ENCODE results near the gene NPEPPS. TPM values are rescaled to one million over a fixed set of nuclear protein-coding genes. Genes with fewer than 3 reads are reported as not detected.
A peak's percentile ranks its signal among the peaks of the same experiment; 100 is the strongest.
"Not testable (repeated sequence)": the region's sequence is repeated elsewhere in the genome, so short reads cannot be mapped to it uniquely, and the experiment has no call there.

The NPEPPS gene
- total RNA-seq: 125 and 132 TPM in 2 replicates

DNA sequence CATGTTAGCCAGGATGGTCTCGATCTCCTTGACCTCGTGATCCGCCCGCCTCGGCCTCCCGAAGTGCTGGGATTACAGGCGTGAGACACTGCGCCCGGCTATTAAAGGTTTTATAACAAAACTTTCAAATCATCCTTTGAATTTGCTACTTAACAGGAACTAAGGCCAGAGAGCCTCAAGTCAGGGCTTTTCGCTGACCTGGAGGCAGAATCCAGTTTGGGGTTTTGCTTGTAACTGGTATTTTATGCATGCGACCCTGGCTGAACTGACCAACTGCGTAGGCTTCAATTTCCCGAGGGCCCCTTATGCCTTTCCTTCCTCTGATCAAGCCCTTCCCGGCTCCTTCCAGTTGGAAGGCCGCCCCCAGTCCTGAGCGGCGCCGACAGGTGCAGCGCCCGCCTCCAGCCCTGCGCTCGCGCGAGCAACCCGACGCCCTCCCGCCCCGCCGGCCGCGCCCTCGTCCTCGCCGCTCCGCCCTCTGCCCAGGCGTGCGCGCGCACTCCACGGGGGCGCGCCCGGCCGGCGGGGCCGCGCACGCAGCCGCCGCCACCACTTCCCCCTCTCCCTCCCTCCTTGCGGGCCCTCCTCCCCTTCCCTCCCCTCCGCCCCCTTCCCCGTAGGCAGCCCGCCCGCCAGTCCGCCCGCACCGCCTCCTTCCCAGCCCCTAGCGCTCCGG is at the start of gene NPEPPS:
TSS of gene NPEPPS (plus strand) at position 552 of the 676 bp plus-strand sequence. CDS start 193 bp downstream, outside the sequence.
- H3K4me1 Mint-ChIP-seq (ENCODE audit: low read depth); H3K9me3 Mint-ChIP-seq; H3K27me3 Mint-ChIP-seq (ENCODE audit: low read depth); intact Hi-C loops (cut with micrococcal nuclease): not testable (repeated sequence)
- peak; percentile 81 for DNase-seq (ENCODE audit: low spot score)
- Mint-ChIP-seq H3K36me3 (ENCODE audit: low read depth) (peaks cover 16% of the 10 kb centered on the region), H3K27ac (peak within 1 kb of the TSS; percentile 91), H3K4me3 (ENCODE audit: low read depth) (peak within 1 kb of the TSS; percentile 96)

GRCh38 chr17:47491841-47492212 is 39.1 kb upstream of the NPEPPS start:
- peak overlapping the region; percentile 94 for H3K27ac Mint-ChIP-seq
- intact Hi-C loops (cut with micrococcal nuclease); H3K36me3 Mint-ChIP-seq (ENCODE audit: low read depth); H3K27me3 Mint-ChIP-seq (ENCODE audit: low read depth); H3K4me1 Mint-ChIP-seq (ENCODE audit: low read depth); H3K9me3 Mint-ChIP-seq; DNase-seq (ENCODE audit: low spot score): not testable (repeated sequence)
- peak overlapping the region; percentile 97 for H3K4me3 Mint-ChIP-seq (ENCODE audit: low read depth)

DNA sequence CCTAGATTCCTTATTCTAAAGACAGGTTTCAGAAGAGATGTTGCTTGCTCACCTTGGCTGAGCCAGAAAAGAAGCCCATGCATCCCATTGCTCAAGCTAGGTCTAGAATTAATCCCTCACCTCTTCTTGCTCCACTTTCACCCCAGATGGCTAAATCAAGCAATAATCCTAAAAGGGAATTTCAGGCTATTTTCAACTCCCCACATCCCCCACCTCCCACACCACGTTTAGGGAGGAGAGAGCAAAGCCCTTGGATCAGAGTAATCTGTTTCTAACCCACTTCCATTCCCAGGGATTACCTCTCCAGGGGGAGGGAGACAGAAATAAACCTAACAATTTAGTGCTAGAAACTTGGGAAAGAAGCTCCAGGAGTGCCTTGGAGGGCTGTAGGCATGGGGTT is 31.8 kb upstream of the NPEPPS start:
- H3K4me3 Mint-ChIP-seq (ENCODE audit: low read depth); intact Hi-C loops (cut with micrococcal nuclease); H3K27ac Mint-ChIP-seq; H3K27me3 Mint-ChIP-seq (ENCODE audit: low read depth); H3K9me3 Mint-ChIP-seq; H3K36me3 Mint-ChIP-seq (ENCODE audit: low read depth); DNase-seq (ENCODE audit: low spot score): not testable (repeated sequence)
- H3K4me1 Mint-ChIP-seq (ENCODE audit: low read depth): peaks cover 12% of the 10 kb centered on the region

DNA sequence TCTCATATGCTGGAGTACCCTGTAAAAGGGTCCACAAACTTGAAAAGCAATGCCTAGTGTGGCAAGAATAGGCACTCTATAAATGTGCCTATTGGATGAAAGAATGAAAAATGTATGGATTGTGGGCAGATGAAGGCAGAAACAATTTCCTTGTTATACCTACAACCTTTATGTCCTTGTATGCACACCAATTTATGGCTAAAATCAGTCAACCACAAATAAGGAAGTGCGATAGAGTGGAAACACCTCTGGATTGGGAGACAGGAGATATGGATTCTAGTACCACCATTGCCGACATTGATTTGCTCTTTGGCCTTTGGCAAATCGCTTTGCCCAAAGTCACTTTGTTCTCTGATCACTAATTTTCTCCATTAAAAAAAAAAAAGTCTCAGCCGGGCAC is 31.4 kb upstream of the NPEPPS start:
- peaks cover 13% of the 10 kb centered on the region for H3K4me1 Mint-ChIP-seq (ENCODE audit: low read depth)
- H3K27ac Mint-ChIP-seq; H3K27me3 Mint-ChIP-seq (ENCODE audit: low read depth); intact Hi-C loops (cut with micrococcal nuclease); H3K4me3 Mint-ChIP-seq (ENCODE audit: low read depth); DNase-seq (ENCODE audit: low spot score); H3K9me3 Mint-ChIP-seq; H3K36me3 Mint-ChIP-seq (ENCODE audit: low read depth): not testable (repeated sequence)

DNA sequence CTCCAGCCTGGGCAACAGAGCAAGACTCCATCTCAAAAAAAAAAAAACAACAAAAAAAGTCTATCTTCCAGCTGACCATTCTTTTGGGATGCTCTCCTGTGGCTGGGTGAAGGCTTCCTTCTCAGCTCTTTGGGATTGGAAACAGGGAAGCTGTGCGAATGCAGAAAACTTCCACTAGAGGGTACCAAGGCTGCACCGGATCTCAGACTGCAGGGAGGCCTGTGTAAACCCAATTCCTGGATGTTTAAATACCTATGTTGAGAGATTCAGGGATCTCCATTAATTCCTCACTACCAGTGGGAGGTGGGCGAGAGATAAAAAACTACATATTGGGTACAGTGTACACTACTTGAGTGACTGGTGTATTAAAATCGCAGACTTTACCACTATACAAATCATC is 30.3 kb upstream of the NPEPPS start:
- peaks cover 13% of the 10 kb centered on the region for H3K4me1 Mint-ChIP-seq (ENCODE audit: low read depth)
- peak overlapping the region; percentile 60 for H3K27ac Mint-ChIP-seq
- H3K36me3 Mint-ChIP-seq (ENCODE audit: low read depth); H3K4me3 Mint-ChIP-seq (ENCODE audit: low read depth); H3K9me3 Mint-ChIP-seq; DNase-seq (ENCODE audit: low spot score); H3K27me3 Mint-ChIP-seq (ENCODE audit: low read depth): not testable (repeated sequence)
- intact Hi-C loops (cut with micrococcal nuclease): loop anchor here (10.0 kb wide), 1 partner anchor 114 kb away; no protein-coding TSS in a partner anchor

DNA sequence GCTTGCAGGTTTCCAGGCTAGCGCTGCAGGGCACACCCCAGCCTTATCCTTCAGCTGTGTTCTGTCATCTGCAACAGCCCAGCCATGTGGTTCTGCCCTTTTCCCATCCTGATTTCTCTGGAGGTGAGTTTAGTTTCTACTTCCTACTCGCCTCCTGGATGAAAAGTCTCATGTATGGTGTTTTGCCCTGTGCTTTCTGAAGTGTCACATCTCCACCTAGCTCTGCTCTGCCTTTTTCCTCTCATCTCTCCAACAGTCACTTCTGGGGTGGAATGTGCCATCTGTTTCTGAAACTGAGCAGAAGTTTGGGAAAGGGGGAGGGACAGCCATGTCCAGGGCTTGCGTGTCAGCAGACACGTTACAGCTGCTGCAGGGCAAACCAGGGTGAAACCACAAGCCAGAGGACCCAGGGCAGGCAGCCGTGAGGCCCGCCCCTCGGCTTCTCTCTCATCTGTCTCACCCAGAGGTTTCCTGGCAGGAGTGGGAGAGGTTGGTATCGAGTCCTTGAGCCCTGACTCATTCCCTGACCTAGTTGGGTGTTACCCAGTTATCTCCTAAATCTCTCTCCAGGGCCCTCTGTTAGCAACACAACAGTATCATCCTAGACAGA is 28.7 kb upstream of the NPEPPS start:
- not testable (repeated sequence) for H3K27me3 Mint-ChIP-seq (ENCODE audit: low read depth); H3K36me3 Mint-ChIP-seq (ENCODE audit: low read depth); H3K9me3 Mint-ChIP-seq; DNase-seq (ENCODE audit: low spot score)
- intact Hi-C loops (cut with micrococcal nuclease): loop anchor here (10.0 kb wide), 1 partner anchor 113 kb away; no protein-coding TSS in a partner anchor
- Mint-ChIP-seq H3K4me1 (ENCODE audit: low read depth) (peaks cover 13% of the 10 kb centered on the region), H3K4me3 (ENCODE audit: low read depth) (peak overlapping the region; percentile 61), H3K27ac (peak overlapping the region; percentile 83)

GRCh38 chr17:47502776-47503455 is 28.0 kb upstream of the NPEPPS start:
- H3K9me3 Mint-ChIP-seq: not testable (repeated sequence)
- intact Hi-C loops (cut with micrococcal nuclease): loop anchor here (10.0 kb wide), 1 partner anchor 112 kb away; no protein-coding TSS in a partner anchor

DNA sequence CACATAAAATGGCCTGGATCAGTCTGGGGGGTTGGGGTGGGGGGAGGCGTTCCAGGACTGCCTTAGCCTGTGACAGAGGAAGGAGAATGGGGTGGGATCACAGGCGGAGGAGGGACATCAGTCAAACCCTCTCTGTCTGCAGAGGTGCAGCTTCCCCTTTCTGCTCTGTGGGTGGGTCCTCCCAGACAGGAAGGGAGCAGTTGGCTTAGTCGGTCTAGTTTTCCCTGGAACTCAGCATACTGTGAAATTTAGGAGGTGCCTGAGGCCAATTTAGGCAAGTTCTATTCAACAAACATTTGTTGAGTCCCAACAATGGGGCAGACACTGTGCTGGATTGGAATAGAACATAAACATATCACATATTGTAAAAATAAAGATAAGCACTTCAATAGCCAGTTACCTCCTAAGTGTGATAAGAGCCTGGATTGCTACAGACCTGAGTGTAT is 19.2 kb upstream of the NPEPPS start:
- H3K4me1 Mint-ChIP-seq (ENCODE audit: low read depth); DNase-seq (ENCODE audit: low spot score); H3K4me3 Mint-ChIP-seq (ENCODE audit: low read depth); H3K36me3 Mint-ChIP-seq (ENCODE audit: low read depth); H3K27me3 Mint-ChIP-seq (ENCODE audit: low read depth); H3K9me3 Mint-ChIP-seq; H3K27ac Mint-ChIP-seq; intact Hi-C loops (cut with micrococcal nuclease): not testable (repeated sequence)

More at GRCh38 chr17:47502776-47503455, 28.0 kb upstream of the NPEPPS start:
- DNase-seq (ENCODE audit: low spot score); H3K27me3 Mint-ChIP-seq (ENCODE audit: low read depth); H3K36me3 Mint-ChIP-seq (ENCODE audit: low read depth); H3K4me3 Mint-ChIP-seq (ENCODE audit: low read depth): not testable (repeated sequence)
- peaks cover 13% of the 10 kb centered on the region for H3K4me1 Mint-ChIP-seq (ENCODE audit: low read depth)
- peak overlapping the region; percentile 64 for H3K27ac Mint-ChIP-seq

DNA sequence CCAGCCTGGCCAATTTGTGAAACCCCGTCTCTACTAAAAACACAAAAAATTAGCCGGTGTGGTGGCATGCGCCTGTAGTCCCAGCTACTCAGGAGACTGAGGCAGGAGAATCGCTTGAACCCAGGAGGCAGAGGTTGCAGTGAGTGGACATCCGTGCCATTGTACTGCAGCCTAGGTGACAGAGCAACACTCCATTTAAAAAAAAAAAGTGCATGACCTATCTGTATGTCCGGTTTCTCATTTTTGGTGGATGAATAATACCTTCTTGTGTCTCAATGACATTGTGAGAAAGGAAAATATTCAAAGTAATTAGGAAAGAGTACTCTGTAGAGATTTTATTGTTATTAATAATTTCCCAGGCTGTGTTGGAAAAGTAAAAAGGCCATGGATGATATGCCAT is 17.6 kb upstream of the NPEPPS start:
- intact Hi-C loops (cut with micrococcal nuclease); DNase-seq (ENCODE audit: low spot score); H3K27ac Mint-ChIP-seq; H3K4me3 Mint-ChIP-seq (ENCODE audit: low read depth); H3K4me1 Mint-ChIP-seq (ENCODE audit: low read depth); H3K9me3 Mint-ChIP-seq; H3K27me3 Mint-ChIP-seq (ENCODE audit: low read depth); H3K36me3 Mint-ChIP-seq (ENCODE audit: low read depth): not testable (repeated sequence)

- H3K27ac Mint-ChIP-seq; H3K27me3 Mint-ChIP-seq (ENCODE audit: low read depth); H3K36me3 Mint-ChIP-seq (ENCODE audit: low read depth); DNase-seq (ENCODE audit: low spot score); H3K4me1 Mint-ChIP-seq (ENCODE audit: low read depth); H3K4me3 Mint-ChIP-seq (ENCODE audit: low read depth); intact Hi-C loops (cut with micrococcal nuclease); H3K9me3 Mint-ChIP-seq: not testable (repeated sequence)
Observed at GRCh38 chr17:47518880-47519279, 12.0 kb upstream of the NPEPPS start.

GRCh38 chr17:47519365-47519764 is 11.5 kb upstream of the NPEPPS start:
- not testable (repeated sequence) for H3K27me3 Mint-ChIP-seq (ENCODE audit: low read depth)

DNA sequence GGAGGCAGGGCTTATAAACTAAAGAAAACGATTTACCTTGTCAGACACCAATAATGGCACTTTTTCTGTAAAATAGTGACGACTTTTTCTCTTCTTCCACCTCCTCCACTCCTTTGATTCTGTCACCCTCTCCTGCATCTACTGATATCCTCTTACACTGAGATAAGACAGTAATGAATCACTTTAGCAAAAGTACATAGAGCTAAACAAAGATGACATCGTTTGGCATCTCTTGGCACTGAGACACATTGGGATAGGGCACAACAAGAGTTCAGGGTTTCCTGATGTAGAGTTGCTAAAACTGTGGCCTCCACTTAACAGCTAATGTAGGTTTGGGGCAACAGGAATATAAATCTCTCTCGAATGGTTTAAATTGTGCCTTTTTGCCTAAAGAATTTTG is 10.6 kb upstream of the NPEPPS start:
- H3K9me3 Mint-ChIP-seq; H3K27me3 Mint-ChIP-seq (ENCODE audit: low read depth); intact Hi-C loops (cut with micrococcal nuclease); H3K4me1 Mint-ChIP-seq (ENCODE audit: low read depth); H3K27ac Mint-ChIP-seq; DNase-seq (ENCODE audit: low spot score); H3K36me3 Mint-ChIP-seq (ENCODE audit: low read depth); H3K4me3 Mint-ChIP-seq (ENCODE audit: low read depth): not testable (repeated sequence)

More at GRCh38 chr17:47519365-47519764, 11.5 kb upstream of the NPEPPS start:
- H3K9me3 Mint-ChIP-seq; H3K4me3 Mint-ChIP-seq (ENCODE audit: low read depth); H3K36me3 Mint-ChIP-seq (ENCODE audit: low read depth); DNase-seq (ENCODE audit: low spot score); H3K4me1 Mint-ChIP-seq (ENCODE audit: low read depth); intact Hi-C loops (cut with micrococcal nuclease); H3K27ac Mint-ChIP-seq: not testable (repeated sequence)

GRCh38 chr17:47521434-47521833 is 9.5 kb upstream of the NPEPPS start:
- H3K36me3 Mint-ChIP-seq (ENCODE audit: low read depth); intact Hi-C loops (cut with micrococcal nuclease); DNase-seq (ENCODE audit: low spot score); H3K27me3 Mint-ChIP-seq (ENCODE audit: low read depth); H3K9me3 Mint-ChIP-seq; H3K4me1 Mint-ChIP-seq (ENCODE audit: low read depth); H3K27ac Mint-ChIP-seq; H3K4me3 Mint-ChIP-seq (ENCODE audit: low read depth): not testable (repeated sequence)

Data from activated T-helper 2 cell treated with anti-CD3 and anti-CD28 coated beads, Interferon-gamma antibody, Interleukin-2, Interleukin-4, amounts not matched to agents 10 μg/mL and 5 μg/mL and 100 μg/mL, durations not matched to agents 14 hours and 24 hours and 36 hours (primary cell).